Measurements from ENCODE around the gene MMP17. TPM values are rescaled to one million over a fixed set of nuclear protein-coding genes. Genes with fewer than 3 reads are reported as not detected.

MMP17 gene
- total and polyA plus RNA-seq, 10 of the 15 experiments (the other 5 are each of a cell fraction or from before 2014, with no cell fraction given): 0.11 to 0.28 (median 0.23) TPM; not detected in 7

DNA sequence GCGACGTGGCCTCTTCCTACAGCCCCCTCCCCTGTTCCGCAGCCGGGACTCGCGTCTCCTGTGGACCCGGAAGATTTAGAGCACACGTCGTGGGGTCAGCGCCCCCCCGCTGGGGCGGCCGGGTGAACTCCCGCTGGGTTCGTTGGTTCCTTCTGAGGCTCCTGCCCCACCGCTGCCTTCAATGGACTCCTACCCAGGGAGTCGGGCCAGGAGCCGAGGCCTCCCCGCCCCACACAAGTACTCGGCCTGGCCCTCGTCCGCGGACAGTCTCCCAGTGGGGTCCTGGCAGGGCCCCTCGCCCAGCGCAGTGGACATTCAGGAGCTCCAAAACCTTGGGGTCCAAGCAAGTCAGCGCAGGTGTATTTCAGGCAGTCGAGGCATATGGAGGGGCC is 1.2 kb downstream of the MMP17 start:
- TF ChIP-seq, protein P1, sequence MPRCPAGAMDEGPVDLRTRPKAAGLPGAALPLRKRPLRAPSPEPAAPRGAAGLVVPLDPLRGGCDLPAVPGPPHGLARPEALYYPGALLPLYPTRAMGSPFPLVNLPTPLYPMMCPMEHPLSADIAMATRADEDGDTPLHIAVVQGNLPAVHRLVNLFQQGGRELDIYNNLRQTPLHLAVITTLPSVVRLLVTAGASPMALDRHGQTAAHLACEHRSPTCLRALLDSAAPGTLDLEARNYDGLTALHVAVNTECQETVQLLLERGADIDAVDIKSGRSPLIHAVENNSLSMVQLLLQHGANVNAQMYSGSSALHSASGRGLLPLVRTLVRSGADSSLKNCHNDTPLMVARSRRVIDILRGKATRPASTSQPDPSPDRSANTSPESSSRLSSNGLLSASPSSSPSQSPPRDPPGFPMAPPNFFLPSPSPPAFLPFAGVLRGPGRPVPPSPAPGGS (IDR thresholded peaks at IDR 0.05; ENCODE audit: borderline replicate concordance, insufficient read depth, low read depth, low read length, poor library complexity, severe bottlenecking): no peak
- TF ChIP-seq NFXL1 (IDR thresholded peaks at IDR 0.05; ENCODE audit: borderline replicate concordance) (no peak), ETV6 (conservative IDR thresholded peaks at IDR 0.05 in 1 of 2, IDR thresholded peaks at IDR 0.05 in 1 of 2; ENCODE audit: borderline replicate concordance in 1 of 2, low read depth in 1 of 2) (no peak), SMARCA5 (IDR thresholded peaks at IDR 0.05) (no peak), BCL11A (IDR thresholded peaks at IDR 0.05; ENCODE audit: low read depth, low read length) (no peak), SREBF2 (IDR thresholded peaks at IDR 0.05; ENCODE audit: low read length) (no peak), RFX5 (IDR thresholded peaks at IDR 0.05; ENCODE audit: low read depth, low read length) (no peak), NFIC (IDR thresholded peaks at IDR 0.05; ENCODE audit: low read depth, low read length) (no peak)
- TF ChIP-seq, protein P2, sequence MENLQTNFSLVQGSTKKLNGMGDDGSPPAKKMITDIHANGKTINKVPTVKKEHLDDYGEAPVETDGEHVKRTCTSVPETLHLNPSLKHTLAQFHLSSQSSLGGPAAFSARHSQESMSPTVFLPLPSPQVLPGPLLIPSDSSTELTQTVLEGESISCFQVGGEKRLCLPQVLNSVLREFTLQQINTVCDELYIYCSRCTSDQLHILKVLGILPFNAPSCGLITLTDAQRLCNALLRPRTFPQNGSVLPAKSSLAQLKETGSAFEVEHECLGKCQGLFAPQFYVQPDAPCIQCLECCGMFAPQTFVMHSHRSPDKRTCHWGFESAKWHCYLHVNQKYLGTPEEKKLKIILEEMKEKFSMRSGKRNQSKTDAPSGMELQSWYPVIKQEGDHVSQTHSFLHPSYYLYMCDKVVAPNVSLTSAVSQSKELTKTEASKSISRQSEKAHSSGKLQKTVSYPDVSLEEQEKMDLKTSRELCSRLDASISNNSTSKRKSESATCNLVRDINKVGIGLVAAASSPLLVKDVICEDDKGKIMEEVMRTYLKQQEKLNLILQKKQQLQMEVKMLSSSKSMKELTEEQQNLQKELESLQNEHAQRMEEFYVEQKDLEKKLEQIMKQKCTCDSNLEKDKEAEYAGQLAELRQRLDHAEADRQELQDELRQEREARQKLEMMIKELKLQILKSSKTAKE (IDR thresholded peaks at IDR 0.05; ENCODE audit: low read depth, poor library complexity, severe bottlenecking): no peak
- TF ChIP-seq, protein P3, sequence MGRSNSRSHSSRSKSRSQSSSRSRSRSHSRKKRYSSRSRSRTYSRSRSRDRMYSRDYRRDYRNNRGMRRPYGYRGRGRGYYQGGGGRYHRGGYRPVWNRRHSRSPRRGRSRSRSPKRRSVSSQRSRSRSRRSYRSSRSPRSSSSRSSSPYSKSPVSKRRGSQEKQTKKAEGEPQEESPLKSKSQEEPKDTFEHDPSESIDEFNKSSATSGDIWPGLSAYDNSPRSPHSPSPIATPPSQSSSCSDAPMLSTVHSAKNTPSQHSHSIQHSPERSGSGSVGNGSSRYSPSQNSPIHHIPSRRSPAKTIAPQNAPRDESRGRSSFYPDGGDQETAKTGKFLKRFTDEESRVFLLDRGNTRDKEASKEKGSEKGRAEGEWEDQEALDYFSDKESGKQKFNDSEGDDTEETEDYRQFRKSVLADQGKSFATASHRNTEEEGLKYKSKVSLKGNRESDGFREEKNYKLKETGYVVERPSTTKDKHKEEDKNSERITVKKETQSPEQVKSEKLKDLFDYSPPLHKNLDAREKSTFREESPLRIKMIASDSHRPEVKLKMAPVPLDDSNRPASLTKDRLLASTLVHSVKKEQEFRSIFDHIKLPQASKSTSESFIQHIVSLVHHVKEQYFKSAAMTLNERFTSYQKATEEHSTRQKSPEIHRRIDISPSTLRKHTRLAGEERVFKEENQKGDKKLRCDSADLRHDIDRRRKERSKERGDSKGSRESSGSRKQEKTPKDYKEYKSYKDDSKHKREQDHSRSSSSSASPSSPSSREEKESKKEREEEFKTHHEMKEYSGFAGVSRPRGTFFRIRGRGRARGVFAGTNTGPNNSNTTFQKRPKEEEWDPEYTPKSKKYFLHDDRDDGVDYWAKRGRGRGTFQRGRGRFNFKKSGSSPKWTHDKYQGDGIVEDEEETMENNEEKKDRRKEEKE (IDR thresholded peaks at IDR 0.05): no peak
- SMC1A ChIA-PET (ENCODE audit: uncharacterized antibody, unreplicated experiment): no interaction called here
- ATAC-seq: peak; percentile 3; the same call in 1 of the 3 replicates
- POLR2A ChIA-PET: no interaction called here
- Histone ChIP-seq H3K27me3 (replicated peaks in 1 of 2; ENCODE audit: control insufficient read depth in 2 of 2, insufficient read depth in 2 of 2, low read length in 1 of 2) (peaks cover 7 to 9% of the 10 kb centered on the region in 2 experiments), H3K4me3 (no peak overlapping the region; the same call in 1 of the 2 replicates), H4K20me1 (ENCODE audit: control insufficient read depth, insufficient read depth) (no peaks in the 10 kb centered on the region), H3K79me2 (ENCODE audit: control insufficient read depth, insufficient read depth, low read length) (no peaks in the 10 kb centered on the region), H3K36me3 (ENCODE audit: control insufficient read depth in 2 of 2, insufficient read depth in 2 of 2, low read length in 1 of 2) (no peaks in the 10 kb centered on the region), H3K27ac (ENCODE audit: control insufficient read depth, insufficient read depth) (no peak overlapping the region), H3K4me1 (ENCODE audit: control insufficient read depth, insufficient read depth, low read length) (no peaks in the 10 kb centered on the region), H3K9me3 (replicated peaks; ENCODE audit: control insufficient read depth, insufficient read depth, low read length) (no peaks in the 10 kb centered on the region), H3K4me2 (ENCODE audit: control insufficient read depth, insufficient read depth) (peak overlapping the region; percentile 33; the same call in 1 of the 2 replicates), H3K9ac (ENCODE audit: control insufficient read depth, insufficient read depth, low read length) (no peak overlapping the region), H2AFZ (ENCODE audit: control insufficient read depth, low read depth, low read length) (no peak overlapping the region)
- RAD21 ChIA-PET (ENCODE audit: unreplicated experiment): no interaction called here
- in situ Hi-C loops (cut with MboI): loop anchor here (10.0 kb wide), 1 partner anchor 725 kb away; no protein-coding TSS in a partner anchor
- no TSS peak for BruUV-seq (replicated peaks)
- CTCF ChIA-PET: no interaction called here
- WGBS (ENCODE audit: insufficient coverage, insufficient replicate concordance, low lambda C conversion rate, missing lambda C conversion rate): 25% methylated on average over 27 of the region's 27 CpGs
- intact Hi-C loops (cut with micrococcal nuclease; ENCODE audit: unreplicated experiment): no loop called here
- FAIRE-seq: no peak
- DNase-seq (ENCODE audit: low read depth, low spot score): no peak

All from GM12878 (cell line).